ENCODE measurements around the gene PLXNC1. TPM values are rescaled to one million over a fixed set of nuclear protein-coding genes. Genes with fewer than 3 reads are reported as not detected.

The PLXNC1 gene
- total RNA-seq, 1 donor from 2014 or later = under 0.01 TPM

DNA sequence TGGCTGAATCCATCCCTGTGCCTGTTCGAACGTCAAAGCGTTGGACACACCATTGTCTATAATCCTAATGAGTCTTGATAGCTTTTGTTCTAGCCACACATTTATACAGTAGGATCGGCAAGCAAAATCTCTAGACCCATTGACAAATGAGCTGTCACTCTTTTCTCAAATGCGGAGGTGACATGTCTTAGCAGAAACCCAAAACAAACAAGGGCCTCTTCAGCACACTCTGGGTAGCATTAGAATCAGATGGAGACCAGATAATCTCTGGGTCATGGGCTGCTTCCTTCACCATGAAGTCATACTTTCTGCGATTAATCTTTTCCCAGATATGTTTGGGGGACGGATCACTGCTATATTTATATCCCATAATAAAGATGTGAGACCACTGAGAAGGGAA lies 100.2 kb downstream of the PLXNC1 start:
- TF ChIP-seq, protein P1, sequence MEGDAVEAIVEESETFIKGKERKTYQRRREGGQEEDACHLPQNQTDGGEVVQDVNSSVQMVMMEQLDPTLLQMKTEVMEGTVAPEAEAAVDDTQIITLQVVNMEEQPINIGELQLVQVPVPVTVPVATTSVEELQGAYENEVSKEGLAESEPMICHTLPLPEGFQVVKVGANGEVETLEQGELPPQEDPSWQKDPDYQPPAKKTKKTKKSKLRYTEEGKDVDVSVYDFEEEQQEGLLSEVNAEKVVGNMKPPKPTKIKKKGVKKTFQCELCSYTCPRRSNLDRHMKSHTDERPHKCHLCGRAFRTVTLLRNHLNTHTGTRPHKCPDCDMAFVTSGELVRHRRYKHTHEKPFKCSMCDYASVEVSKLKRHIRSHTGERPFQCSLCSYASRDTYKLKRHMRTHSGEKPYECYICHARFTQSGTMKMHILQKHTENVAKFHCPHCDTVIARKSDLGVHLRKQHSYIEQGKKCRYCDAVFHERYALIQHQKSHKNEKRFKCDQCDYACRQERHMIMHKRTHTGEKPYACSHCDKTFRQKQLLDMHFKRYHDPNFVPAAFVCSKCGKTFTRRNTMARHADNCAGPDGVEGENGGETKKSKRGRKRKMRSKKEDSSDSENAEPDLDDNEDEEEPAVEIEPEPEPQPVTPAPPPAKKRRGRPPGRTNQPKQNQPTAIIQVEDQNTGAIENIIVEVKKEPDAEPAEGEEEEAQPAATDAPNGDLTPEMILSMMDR (IDR thresholded peaks at IDR 0.05; ENCODE audit: insufficient read depth, low read length, severe bottlenecking) = no peak
- H3K27me3 ChIP-seq (ENCODE audit: control insufficient read depth, insufficient read depth, low read length) = peaks cover 3% of the 10 kb centered on the region
- FAIRE-seq (no peak), DNase-seq (ENCODE audit: low read depth) (no peak)
- H3K36me3 ChIP-seq (ENCODE audit: control insufficient read depth, insufficient read depth, low read length) = no peaks in the 10 kb centered on the region
- no peak overlapping the region for H3K4me3 ChIP-seq (ENCODE audit: low read depth, low read length)

DNA sequence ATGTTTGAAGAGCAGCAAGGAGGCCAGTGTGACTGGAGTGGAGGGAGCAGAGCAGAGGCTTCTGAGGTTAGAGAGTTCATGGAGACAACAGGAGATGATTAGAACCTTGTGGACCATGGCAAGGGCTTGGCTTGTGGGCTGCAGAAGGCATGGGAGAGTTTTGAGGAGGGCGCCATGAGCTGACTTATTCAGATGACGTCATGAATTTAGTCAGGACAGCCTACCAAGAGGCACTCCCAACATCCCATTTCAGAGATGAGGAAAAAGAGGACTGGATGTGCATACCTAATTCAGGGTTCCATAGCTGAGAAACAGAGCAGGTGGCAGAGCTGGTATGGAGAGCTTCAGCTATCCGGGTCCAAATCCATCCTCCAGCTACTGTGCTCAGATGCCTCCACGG lies 101.8 kb downstream of the PLXNC1 start:
- Histone ChIP-seq H3K4me3 (ENCODE audit: low read depth, low read length) (no peak overlapping the region), H3K36me3 (ENCODE audit: control insufficient read depth, insufficient read depth, low read length) (no peaks in the 10 kb centered on the region), H3K27me3 (ENCODE audit: control insufficient read depth, insufficient read depth, low read length) (peaks cover 1% of the 10 kb centered on the region)
- TF ChIP-seq, protein P1 (IDR thresholded peaks at IDR 0.05; ENCODE audit: insufficient read depth, low read length, severe bottlenecking) = no peak
- FAIRE-seq (no peak), DNase-seq (ENCODE audit: low read depth) (no peak)

DNA sequence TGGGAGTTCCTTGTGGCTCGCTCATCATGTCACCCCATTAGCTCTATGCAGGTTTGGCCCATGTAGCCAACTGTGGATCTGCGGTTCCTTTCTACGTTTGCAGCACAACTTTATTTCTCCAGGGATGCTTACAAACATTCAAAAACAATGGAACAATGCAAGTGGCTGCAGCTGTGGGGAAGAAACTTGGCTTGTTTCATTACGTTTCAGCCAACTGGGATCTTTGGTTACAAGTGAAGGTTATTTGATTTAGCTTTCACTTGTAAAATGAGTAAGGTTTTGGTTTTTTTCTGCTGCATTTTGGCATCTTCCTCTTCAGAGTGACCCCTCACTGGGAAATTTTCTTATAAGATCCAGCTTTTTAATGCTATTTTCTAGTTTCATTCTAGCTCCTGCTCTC lies 105.9 kb downstream of the PLXNC1 start:
- FAIRE-seq (no peak), DNase-seq (ENCODE audit: low read depth) (no peak)
- Histone ChIP-seq H3K27me3 (ENCODE audit: control insufficient read depth, insufficient read depth, low read length) (no peaks in the 10 kb centered on the region), H3K36me3 (ENCODE audit: control insufficient read depth, insufficient read depth, low read length) (no peaks in the 10 kb centered on the region), H3K4me3 (ENCODE audit: low read depth, low read length) (no peak overlapping the region)
- TF ChIP-seq, protein P1 (IDR thresholded peaks at IDR 0.05; ENCODE audit: insufficient read depth, low read length, severe bottlenecking) = no peak

DNA sequence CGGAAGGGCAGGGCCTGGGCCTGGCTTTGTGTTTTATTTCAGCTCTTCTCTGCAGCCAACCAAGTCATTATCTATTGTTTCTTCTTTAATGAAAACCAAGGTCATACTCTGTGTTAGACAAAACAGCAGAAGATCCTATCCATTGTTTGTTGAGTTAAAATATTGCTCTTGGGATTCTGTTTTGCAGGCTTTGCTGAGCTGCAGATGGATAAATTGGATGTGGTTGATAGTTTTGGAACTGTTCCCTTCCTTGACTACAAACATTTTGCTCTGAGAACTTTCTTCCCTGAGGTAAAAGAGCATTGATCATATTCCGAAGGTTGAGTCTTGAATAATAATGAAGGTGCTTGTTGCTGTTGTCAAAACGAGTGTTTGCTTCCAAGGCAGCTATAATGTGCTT lies 106.6 kb downstream of the PLXNC1 start:
- Histone ChIP-seq H3K27me3 (ENCODE audit: control insufficient read depth, insufficient read depth, low read length) (no peaks in the 10 kb centered on the region), H3K4me3 (ENCODE audit: low read depth, low read length) (no peak overlapping the region), H3K36me3 (ENCODE audit: control insufficient read depth, insufficient read depth, low read length) (no peaks in the 10 kb centered on the region)
- TF ChIP-seq, protein P1 (IDR thresholded peaks at IDR 0.05; ENCODE audit: insufficient read depth, low read length, severe bottlenecking) = no peak
- DNase-seq (ENCODE audit: low read depth) (no peak), FAIRE-seq (no peak)

DNA sequence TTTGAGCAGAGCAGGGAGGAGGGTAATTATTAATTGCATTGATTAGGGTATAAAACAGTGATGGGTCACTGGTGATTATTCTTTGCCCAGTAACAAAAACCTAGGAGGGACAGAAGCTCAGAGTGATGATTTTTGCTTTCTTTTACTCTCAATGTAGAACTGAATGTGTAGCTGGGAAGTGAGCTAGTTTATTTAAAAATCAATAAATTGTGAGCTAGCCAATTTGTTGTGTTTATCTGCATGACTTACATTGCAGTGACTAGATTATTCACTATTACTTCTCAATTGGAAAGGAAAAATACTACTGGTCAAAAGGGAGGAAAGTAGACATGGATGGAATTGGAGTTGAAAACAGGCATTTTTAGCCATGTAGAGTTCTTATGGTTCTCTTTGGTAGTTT lies 107.1 kb downstream of the PLXNC1 start:
- H3K27me3 ChIP-seq (ENCODE audit: control insufficient read depth, insufficient read depth, low read length) = no peaks in the 10 kb centered on the region
- DNase-seq (ENCODE audit: low read depth) = no peak
- no peak overlapping the region for H3K4me3 ChIP-seq (ENCODE audit: low read depth, low read length)
- no peak for FAIRE-seq
- TF ChIP-seq, protein P1 (IDR thresholded peaks at IDR 0.05; ENCODE audit: insufficient read depth, low read length, severe bottlenecking) = no peak
- H3K36me3 ChIP-seq (ENCODE audit: control insufficient read depth, insufficient read depth, low read length) = no peaks in the 10 kb centered on the region

DNA sequence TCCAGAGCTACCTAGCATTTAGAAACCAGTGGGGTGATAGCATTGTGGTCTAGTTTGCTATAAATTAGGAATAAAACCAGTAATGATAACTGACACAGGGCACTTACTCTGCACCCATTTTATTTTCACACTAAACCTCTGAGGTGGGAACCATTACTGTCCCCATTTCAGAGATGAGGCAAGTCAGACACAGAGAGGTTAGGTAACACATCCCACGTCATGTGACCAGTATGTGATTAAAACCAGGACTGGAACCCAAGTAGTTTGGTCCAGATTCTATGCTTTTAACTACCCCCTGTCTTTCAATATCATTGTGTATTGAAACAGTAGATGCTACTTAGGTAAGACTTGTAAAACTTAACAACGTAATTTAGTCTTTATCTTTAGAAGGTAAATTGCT lies 110.2 kb downstream of the PLXNC1 start:
- no peak for DNase-seq (ENCODE audit: low read depth)
- Histone ChIP-seq H3K4me3 (ENCODE audit: low read depth, low read length) (no peak overlapping the region), H3K36me3 (ENCODE audit: control insufficient read depth, insufficient read depth, low read length) (no peaks in the 10 kb centered on the region), H3K27me3 (ENCODE audit: control insufficient read depth, insufficient read depth, low read length) (no peaks in the 10 kb centered on the region)
- TF ChIP-seq, protein P1 (IDR thresholded peaks at IDR 0.05; ENCODE audit: insufficient read depth, low read length, severe bottlenecking) = no peak
- no peak for FAIRE-seq
